ENCODE measurements around the gene BCO1. TPM values are rescaled to one million over a fixed set of nuclear protein-coding genes. Genes with fewer than 3 reads are reported as not detected.

Gene BCO1
- total and polyA plus RNA-seq, 4 donors, result 0.11 to 0.50 (median 0.29) TPM

GRCh38 chr16:81277541-81278080 is 39.1 kb downstream of the BCO1 start (continued):
- TF ChIP-seq FOXA1 (IDR thresholded peaks at IDR 0.05), result no peak
- TF ChIP-seq TAF1 (conservative IDR thresholded peaks at IDR 0.05), result no peak
- TF ChIP-seq, protein P1, sequence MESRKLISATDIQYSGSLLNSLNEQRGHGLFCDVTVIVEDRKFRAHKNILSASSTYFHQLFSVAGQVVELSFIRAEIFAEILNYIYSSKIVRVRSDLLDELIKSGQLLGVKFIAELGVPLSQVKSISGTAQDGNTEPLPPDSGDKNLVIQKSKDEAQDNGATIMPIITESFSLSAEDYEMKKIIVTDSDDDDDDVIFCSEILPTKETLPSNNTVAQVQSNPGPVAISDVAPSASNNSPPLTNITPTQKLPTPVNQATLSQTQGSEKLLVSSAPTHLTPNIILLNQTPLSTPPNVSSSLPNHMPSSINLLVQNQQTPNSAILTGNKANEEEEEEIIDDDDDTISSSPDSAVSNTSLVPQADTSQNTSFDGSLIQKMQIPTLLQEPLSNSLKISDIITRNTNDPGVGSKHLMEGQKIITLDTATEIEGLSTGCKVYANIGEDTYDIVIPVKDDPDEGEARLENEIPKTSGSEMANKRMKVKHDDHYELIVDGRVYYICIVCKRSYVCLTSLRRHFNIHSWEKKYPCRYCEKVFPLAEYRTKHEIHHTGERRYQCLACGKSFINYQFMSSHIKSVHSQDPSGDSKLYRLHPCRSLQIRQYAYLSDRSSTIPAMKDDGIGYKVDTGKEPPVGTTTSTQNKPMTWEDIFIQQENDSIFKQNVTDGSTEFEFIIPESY (IDR thresholded peaks at IDR 0.05), result no peak

- no peak overlapping the region for H3K9ac ChIP-seq (ENCODE audit: low read depth in 1 of 2, low read length in 2 of 2)
- WGBS, result 92% methylated on average over 4 of the region's 4 CpGs
- H3K4me1 ChIP-seq (ENCODE audit: control insufficient read depth in 4 of 4, insufficient read depth in 4 of 4, low read length in 3 of 4), result no peaks in the 10 kb centered on the region
- H3K4me3 ChIP-seq (ENCODE audit: low read depth in 1 of 3, low read length in 3 of 3), result no peak overlapping the region
- no peak for DNase-seq (ENCODE audit: low spot score)
- H3K36me3 ChIP-seq (ENCODE audit: control insufficient read depth in 4 of 4, insufficient read depth in 3 of 4, low read depth in 1 of 4, low read length in 3 of 4), result no peaks in the 10 kb centered on the region
- no peak overlapping the region for H3K27ac ChIP-seq (ENCODE audit: low read depth in 1 of 2, low read length in 2 of 2)
- TF ChIP-seq ATF3 (IDR thresholded peaks at IDR 0.05) (no peak), RAD21 (IDR thresholded peaks at IDR 0.05) (no peak), GABPA (IDR thresholded peaks at IDR 0.05 in 1 of 2, conservative IDR thresholded peaks at IDR 0.05 in 1 of 2) (no peak), TAF1 (conservative IDR thresholded peaks at IDR 0.05) (no peak), FOXA1 (IDR thresholded peaks at IDR 0.05) (no peak), SP1 (IDR thresholded peaks at IDR 0.05) (no peak), JUND (IDR thresholded peaks at IDR 0.05) (no peak), HNF4A (conservative IDR thresholded peaks at IDR 0.05) (no peak), NR2F2 (IDR thresholded peaks at IDR 0.05) (no peak)
- TF ChIP-seq, protein P2, sequence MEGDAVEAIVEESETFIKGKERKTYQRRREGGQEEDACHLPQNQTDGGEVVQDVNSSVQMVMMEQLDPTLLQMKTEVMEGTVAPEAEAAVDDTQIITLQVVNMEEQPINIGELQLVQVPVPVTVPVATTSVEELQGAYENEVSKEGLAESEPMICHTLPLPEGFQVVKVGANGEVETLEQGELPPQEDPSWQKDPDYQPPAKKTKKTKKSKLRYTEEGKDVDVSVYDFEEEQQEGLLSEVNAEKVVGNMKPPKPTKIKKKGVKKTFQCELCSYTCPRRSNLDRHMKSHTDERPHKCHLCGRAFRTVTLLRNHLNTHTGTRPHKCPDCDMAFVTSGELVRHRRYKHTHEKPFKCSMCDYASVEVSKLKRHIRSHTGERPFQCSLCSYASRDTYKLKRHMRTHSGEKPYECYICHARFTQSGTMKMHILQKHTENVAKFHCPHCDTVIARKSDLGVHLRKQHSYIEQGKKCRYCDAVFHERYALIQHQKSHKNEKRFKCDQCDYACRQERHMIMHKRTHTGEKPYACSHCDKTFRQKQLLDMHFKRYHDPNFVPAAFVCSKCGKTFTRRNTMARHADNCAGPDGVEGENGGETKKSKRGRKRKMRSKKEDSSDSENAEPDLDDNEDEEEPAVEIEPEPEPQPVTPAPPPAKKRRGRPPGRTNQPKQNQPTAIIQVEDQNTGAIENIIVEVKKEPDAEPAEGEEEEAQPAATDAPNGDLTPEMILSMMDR (IDR thresholded peaks at IDR 0.05; ENCODE audit: low read depth, low read length, missing input control), result no peak
- TF ChIP-seq, protein P3, sequence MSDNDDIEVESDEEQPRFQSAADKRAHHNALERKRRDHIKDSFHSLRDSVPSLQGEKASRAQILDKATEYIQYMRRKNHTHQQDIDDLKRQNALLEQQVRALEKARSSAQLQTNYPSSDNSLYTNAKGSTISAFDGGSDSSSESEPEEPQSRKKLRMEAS (IDR thresholded peaks at IDR 0.05), result no peak
- H3K27me3 ChIP-seq (ENCODE audit: control insufficient read depth in 4 of 4, insufficient read depth in 4 of 4, low read length in 3 of 4), result no peaks in the 10 kb centered on the region
- H3K9me3 ChIP-seq (ENCODE audit: control insufficient read depth in 4 of 4, low read length in 3 of 4), result no peaks in the 10 kb centered on the region
Measured at GRCh38 chr16:81278526-81278925, 40.0 kb downstream of the BCO1 start.

DNA sequence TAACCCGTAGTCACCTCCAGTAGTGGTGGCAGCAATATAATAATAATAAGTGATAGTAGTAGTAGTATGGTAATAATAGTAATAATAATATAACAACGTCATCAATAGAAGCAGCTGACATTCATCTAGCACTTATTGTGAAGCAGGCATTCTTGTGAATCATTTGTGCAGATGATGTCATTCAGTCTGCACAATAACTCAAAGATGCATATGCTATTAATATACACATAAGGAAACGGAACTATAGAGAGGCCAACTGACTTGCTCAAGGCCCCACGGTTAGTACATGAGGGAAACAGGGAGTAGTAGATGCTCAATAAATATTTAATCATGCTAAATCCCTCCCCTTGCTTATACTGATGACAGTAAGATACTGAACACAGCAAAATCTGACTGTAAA is 40.9 kb downstream of the BCO1 start:
- Histone ChIP-seq H3K9me3 (ENCODE audit: control insufficient read depth in 4 of 4, low read length in 3 of 4) (no peaks in the 10 kb centered on the region), H3K4me3 (ENCODE audit: low read depth in 1 of 3, low read length in 3 of 3) (no peak overlapping the region), H3K27me3 (ENCODE audit: control insufficient read depth in 4 of 4, insufficient read depth in 4 of 4, low read length in 3 of 4) (no peaks in the 10 kb centered on the region), H3K27ac (ENCODE audit: low read depth in 1 of 2, low read length in 2 of 2) (no peak overlapping the region), H3K36me3 (ENCODE audit: control insufficient read depth in 4 of 4, insufficient read depth in 3 of 4, low read depth in 1 of 4, low read length in 3 of 4) (no peaks in the 10 kb centered on the region), H3K9ac (ENCODE audit: low read depth in 1 of 2, low read length in 2 of 2) (no peak overlapping the region), H3K4me1 (ENCODE audit: control insufficient read depth in 4 of 4, insufficient read depth in 4 of 4, low read length in 3 of 4) (no peaks in the 10 kb centered on the region)
- 71% methylated on average over 4 of the region's 4 CpGs for WGBS
- no peak for DNase-seq (ENCODE audit: low spot score)
- TF ChIP-seq, protein P1 (IDR thresholded peaks at IDR 0.05), result no peak
- TF ChIP-seq HNF4A (conservative IDR thresholded peaks at IDR 0.05) (no peak), HNF4G (IDR thresholded peaks at IDR 0.05) (no peak), EGR1 (IDR thresholded peaks at IDR 0.05; ENCODE audit: low read depth in 2 of 2) (no peak), YY1 (IDR thresholded peaks at IDR 0.05) (no peak), ATF3 (IDR thresholded peaks at IDR 0.05) (no peak), REST (IDR thresholded peaks at IDR 0.05) (no peak), RXRA (IDR thresholded peaks at IDR 0.05) (no peak)
- TF ChIP-seq, protein P2 (IDR thresholded peaks at IDR 0.05; ENCODE audit: low read depth, low read length, missing input control), result no peak

Measured in liver (tissue), 9 donors.